Colonic mucosa (tissue), 4 donors: ENCODE results near the gene GMPR2. TPM values are rescaled to one million over a fixed set of nuclear protein-coding genes. Genes with fewer than 3 reads are reported as not detected.

Experiments used
- DNase-seq: peaks from one replicate; pipeline ENCODE4 v3.0.0-alpha.2; 2020
- H3K27ac ChIP-seq: fragments of 200-600 bp; one replicate; pipeline ENCODE4 v1.8.0; 2021
- H3K27me3 ChIP-seq: fragments of 200-600 bp; one replicate; pipeline ENCODE4 v1.8.0; 2021
- H3K36me3 ChIP-seq: fragments of 200-600 bp; one replicate; pipeline ENCODE4 v1.8.0; 2021
- H3K4me1 ChIP-seq: fragments of 200-600 bp; one replicate; pipeline ENCODE4 v1.8.0; 2021; ENCODE audit warnings: mild to moderate bottlenecking
- H3K4me3 ChIP-seq: fragments of 200-600 bp; one replicate; pipeline ENCODE4 v1.8.0; 2021
- H3K9ac ChIP-seq, 2 donors: one replicate each; pipeline ENCODE4 v1.7.0; 2013; ENCODE audit warnings: control low read depth in 2 of 2, low read depth in 2 of 2, low read length in 2 of 2
- H3K9me3 ChIP-seq: fragments of 200-600 bp; one replicate; pipeline ENCODE4 v1.8.0; 2021
- CTCF ChIP-seq: fragments of 200-600 bp; IDR thresholded peaks from one replicate; pipeline ENCODE4 v1.8.0; 2022; ENCODE audit warnings: antibody characterized with exemption, mild to moderate bottlenecking
- intact Hi-C: fragments of 100-400 bp; cut with DNase I; formaldehyde crosslinking; loops from one replicate; pipeline ENCODE4 v1.14.1; 2022
- total RNA-seq, 2 donors: library from RNA; stranded (reverse); fragmentation: NEBNext Ultra II Directional in 1 of 2; extraction: Animal tissue kit (Norgen Biotek cat#: 25700) in 1 of 2; gene quantifications; one replicate each; pipeline ENCODE4 v1.2.1, GENCODE V29; 2021
- donor health status: healthy.
- donor health status: DM: no; HTN: no; CAD: no.
- donor health status: DM: no; HTN: no; CAD: no.

Gene GMPR2
- total RNA-seq, 2 donors from 2014 or later = 57.9 to 68.1 TPM

DNA sequence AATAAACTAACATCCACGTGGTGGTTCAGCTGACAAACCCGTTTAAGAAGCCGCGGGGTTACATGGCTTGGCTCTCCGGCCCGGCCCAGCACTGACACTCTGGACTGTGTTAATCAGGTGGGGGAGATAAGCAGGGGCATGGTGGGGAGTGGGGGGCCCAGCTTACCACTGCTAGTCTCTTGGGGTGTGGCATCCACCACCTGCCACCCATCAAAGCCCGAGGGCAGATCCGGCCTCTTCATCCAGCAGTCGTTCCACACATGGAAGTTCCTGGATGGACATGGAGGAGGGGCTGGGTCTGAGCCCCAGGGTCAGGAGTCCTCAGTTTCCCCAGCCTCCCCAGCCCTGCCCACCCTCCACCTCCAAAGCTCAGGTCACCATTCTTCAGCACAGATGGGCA, 25.4 kb downstream of the GMPR2 start:
- no peaks in the 10 kb centered on the region for H3K36me3 ChIP-seq
- TF ChIP-seq CTCF = no peak
- H3K4me3 ChIP-seq = no peak overlapping the region
- no peaks in the 10 kb centered on the region for H3K27me3 ChIP-seq
- H3K4me1 ChIP-seq = no peaks in the 10 kb centered on the region
- no peak overlapping the region for H3K27ac ChIP-seq
- no peaks in the 10 kb centered on the region for H3K9me3 ChIP-seq
- H3K9ac ChIP-seq = no peak overlapping the region
- no peak for DNase-seq
- intact Hi-C loops = no loop called here

- intact Hi-C loops = no loop called here
- Histone ChIP-seq H3K9ac (no peak overlapping the region), H3K27me3 (no peaks in the 10 kb centered on the region), H3K27ac (no peak overlapping the region), H3K4me1 (no peaks in the 10 kb centered on the region), H3K4me3 (no peak overlapping the region), H3K36me3 (no peaks in the 10 kb centered on the region), H3K9me3 (no peaks in the 10 kb centered on the region)
- no peak for DNase-seq
- no peak for TF ChIP-seq CTCF
These were observed 26.0 kb downstream of the GMPR2 start for GRCh38 chr14:24258548-24259265.

GRCh38 chr14:24259282-24260025, 26.7 kb downstream of the GMPR2 start:
- DNase-seq = no peak
- no peaks in the 10 kb centered on the region for H3K27me3 ChIP-seq
- no peak overlapping the region for H3K9ac ChIP-seq
- intact Hi-C loops = no loop called here
- no peak overlapping the region for H3K4me3 ChIP-seq
- no peaks in the 10 kb centered on the region for H3K4me1 ChIP-seq
- H3K9me3 ChIP-seq = no peaks in the 10 kb centered on the region
- no peak overlapping the region for H3K27ac ChIP-seq
- no peaks in the 10 kb centered on the region for H3K36me3 ChIP-seq
- TF ChIP-seq CTCF = no peak

DNA sequence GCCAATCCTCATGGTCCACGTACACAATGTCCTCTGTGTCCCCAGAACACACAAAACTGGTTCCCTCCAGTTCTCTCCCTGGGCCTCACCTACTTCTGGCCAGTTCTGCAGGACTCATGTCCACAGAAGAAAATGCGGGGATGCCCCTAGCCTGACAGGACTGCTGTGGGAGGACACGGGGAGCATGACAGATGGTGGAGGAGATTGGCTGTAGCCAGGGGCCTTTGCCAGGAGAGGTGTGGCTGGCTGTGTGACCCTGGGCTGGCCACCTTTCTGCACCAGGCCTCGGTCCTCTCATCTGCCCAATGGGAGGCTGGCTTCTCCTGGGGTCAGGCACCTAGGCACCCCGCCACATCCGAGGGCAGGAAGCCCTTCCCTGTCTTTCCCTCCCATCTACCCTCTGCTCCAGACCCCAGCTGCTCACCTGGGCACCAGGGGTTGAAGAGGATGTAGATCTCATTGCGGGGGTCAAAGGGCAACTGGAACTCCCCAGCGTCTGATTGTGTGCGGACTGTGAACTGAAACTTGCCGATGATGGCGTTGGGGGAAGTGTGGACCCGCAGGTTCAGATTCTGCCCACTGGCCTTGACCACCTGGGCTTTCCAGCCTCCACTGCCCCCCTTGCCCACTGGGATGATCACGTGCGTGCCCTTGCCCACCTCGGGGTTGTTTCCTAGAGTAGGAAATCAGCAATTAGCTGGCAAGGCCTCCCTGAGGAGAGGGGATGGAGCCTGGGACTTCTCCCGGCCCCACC, 27.5 kb downstream of the GMPR2 start:
- Histone ChIP-seq H3K9ac (no peak overlapping the region), H3K36me3 (no peaks in the 10 kb centered on the region), H3K4me1 (no peaks in the 10 kb centered on the region), H3K27me3 (no peaks in the 10 kb centered on the region), H3K9me3 (no peaks in the 10 kb centered on the region), H3K27ac (no peak overlapping the region), H3K4me3 (no peak overlapping the region)
- TF ChIP-seq CTCF = no peak
- intact Hi-C loops = no loop called here
- no peak for DNase-seq

DNA sequence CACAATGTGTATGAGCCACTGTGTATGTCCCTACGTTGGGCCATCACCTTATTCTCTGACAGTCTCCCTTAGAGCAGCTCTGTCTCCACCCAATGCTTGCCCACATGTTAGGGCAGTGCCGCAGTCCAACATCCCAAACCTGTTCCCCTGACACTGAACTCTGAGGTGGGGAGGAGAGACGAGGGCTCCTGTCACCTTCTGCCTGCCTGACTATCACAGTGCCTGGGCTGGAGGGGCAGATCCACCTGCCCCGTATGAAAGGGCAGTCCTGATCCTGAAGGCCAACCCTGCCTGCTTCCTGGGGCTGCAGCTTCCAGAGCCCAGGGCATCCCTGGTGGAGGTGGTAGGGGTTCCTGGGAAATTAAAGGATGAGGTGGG, 28.0 kb downstream of the GMPR2 start:
- intact Hi-C loops = no loop called here
- H3K27ac ChIP-seq = no peak overlapping the region
- DNase-seq = no peak
- no peaks in the 10 kb centered on the region for H3K36me3 ChIP-seq
- no peak for TF ChIP-seq CTCF
- no peaks in the 10 kb centered on the region for H3K27me3 ChIP-seq
- H3K9ac ChIP-seq = no peak overlapping the region
- H3K9me3 ChIP-seq = no peaks in the 10 kb centered on the region
- no peaks in the 10 kb centered on the region for H3K4me1 ChIP-seq
- no peak overlapping the region for H3K4me3 ChIP-seq
